H1 (cell line): ENCODE results near the gene ALK.

Source experiments
- CEBPB ChIP-seq: IDR thresholded peaks from 2 replicates; pipeline ENCODE4 v1.6.1; 2012; ENCODE audit warnings: low read depth, low read length
- CTCF ChIP-seq, 3 experiments: IDR thresholded peaks; 1 replicate in 2 of 3; 2 replicates in 1 of 3; pipeline versions ENCODE4 v1.5.1 to v1.6.1; 2011; ENCODE audit warnings: low read length in 3 of 3, mild to moderate bottlenecking in 3 of 3, inconsistent platforms in 2 of 3, low read depth in 1 of 3, moderate library complexity in 1 of 3; ENCODE audit not compliant: insufficient read depth in 1 of 3; ENCODE audit errors: control extremely low read depth in 1 of 3
- EP300 ChIP-seq, 2 experiments: IDR thresholded peaks; 1 replicate in 1 of 2; 2 replicates in 1 of 2; pipeline ENCODE4 v1.6.1; 2011 to 2012; ENCODE audit warnings: low read depth in 2 of 2, low read length in 2 of 2, mild to moderate bottlenecking in 2 of 2, borderline replicate concordance in 1 of 2, inconsistent platforms in 1 of 2, moderate library complexity in 1 of 2
- EZH2 ChIP-seq: fragments of 200-600 bp; sonication (generic); IDR thresholded peaks from 2 replicates; pipeline ENCODE4 v1.7.1; 2012; ENCODE audit warnings: low read depth, mild to moderate bottlenecking, moderate library complexity, low read length, inconsistent platforms; ENCODE audit not compliant: severe bottlenecking
- JUND ChIP-seq: IDR thresholded peaks from 2 replicates; pipeline ENCODE4 v1.6.1; 2011; ENCODE audit warnings: mild to moderate bottlenecking, improper control_type of control experiment, low read length
- MAX ChIP-seq: IDR thresholded peaks from 2 replicates; pipeline ENCODE4 v1.6.1; 2012; ENCODE audit warnings: inconsistent platforms
- POLR2A ChIP-seq, 2 experiments: IDR thresholded peaks; 1 replicate in 1 of 2; 2 replicates in 1 of 2; pipeline ENCODE4 v1.6.1; 2011; ENCODE audit warnings: low read depth in 2 of 2, low read length in 2 of 2, mild to moderate bottlenecking in 2 of 2; ENCODE audit errors: control extremely low read depth in 1 of 2
- SP2 ChIP-seq: IDR thresholded peaks from 2 replicates; pipeline ENCODE4 v1.6.1; 2012; ENCODE audit warnings: mild to moderate bottlenecking, low read length, inconsistent platforms

- TF ChIP-seq SP2, result no peak
- no peak for TF ChIP-seq EP300 (IDR thresholded peaks at IDR 0.05; ENCODE audit: borderline replicate concordance in 1 of 2, low read depth in 2 of 2, low read length in 2 of 2)
- TF ChIP-seq POLR2A (IDR thresholded peaks at IDR 0.05; ENCODE audit: control extremely low read depth in 1 of 2, low read depth in 2 of 2, low read length in 2 of 2), result no peak
- TF ChIP-seq CEBPB, result no peak
- no peak for TF ChIP-seq JUND
- TF ChIP-seq CTCF (IDR thresholded peaks at IDR 0.05; ENCODE audit: control extremely low read depth in 1 of 3, insufficient read depth in 1 of 3, low read depth in 1 of 3, low read length in 3 of 3), result no peak
- TF ChIP-seq MAX, result no peak
- no peak for TF ChIP-seq EZH2
Observed at GRCh38 chr2:29629495-29629894, 291.9 kb downstream of the ALK start.
